ENCODE results near the gene SPRY2. TPM values are rescaled to one million over a fixed set of nuclear protein-coding genes. Genes with fewer than 3 reads are reported as not detected.

Gene SPRY2
- total and polyA plus RNA-seq, 2 of the 8 experiments (the other 6 are each of a cell fraction or from before 2014, with no cell fraction given), result 37.7 to 37.9 TPM

GRCh38 chr13:80389073-80390038 lies 48.4 kb upstream of the SPRY2 start:
- FAIRE-seq (no peak), DNase-seq (ENCODE audit: low read depth in 1 of 2, low spot score in 2 of 2) (no peak)
- 76% methylated on average over 1 of the region's 1 CpG; no CpG with 5 or more reads in 1 of the 2 experiments for WGBS, 2 experiments (ENCODE audit: extremely low coverage in 1 of 2, insufficient coverage in 1 of 2, insufficient read length in 1 of 2, insufficient replicate concordance in 2 of 2, low coverage in 1 of 2, low lambda C conversion rate in 2 of 2, missing lambda C conversion rate in 1 of 2)
- Histone ChIP-seq H3K23ac (ENCODE audit: insufficient read length) (no peak overlapping the region), H3K18ac (ENCODE audit: extremely low read depth, low read length) (no peak overlapping the region), H2BK20ac (ENCODE audit: low read length) (no peak overlapping the region), H2AFZ (ENCODE audit: low read length) (no peak overlapping the region), H3K4me3 (ENCODE audit: extremely low read depth in 1 of 4, insufficient read depth in 2 of 4, low read depth in 3 of 4, low read length in 4 of 4) (no peak overlapping the region), H2BK15ac (ENCODE audit: low read length) (no peak overlapping the region), H3K79me2 (ENCODE audit: control insufficient read depth in 1 of 2, insufficient read depth in 2 of 2, low read length in 2 of 2) (no peaks in the 10 kb centered on the region), H3K36me3 (ENCODE audit: control insufficient read depth in 2 of 4, insufficient read depth in 4 of 4, low read length in 3 of 4) (no peaks in the 10 kb centered on the region), H3K9ac (replicated peaks in 1 of 4; ENCODE audit: extremely low read depth in 1 of 4, low read depth in 3 of 4, low read length in 3 of 4) (no peak overlapping the region), H4K20me1 (replicated peaks in 1 of 2; ENCODE audit: control insufficient read depth in 1 of 2, insufficient read depth in 2 of 2, low read length in 2 of 2) (no peaks in the 10 kb centered on the region), H4K5ac (ENCODE audit: insufficient read length, low read depth, low read length) (no peak overlapping the region), H3K9me3 (ENCODE audit: insufficient read depth in 2 of 2, low read depth in 1 of 2, low read length in 1 of 2) (peaks cover 0 to 7% of the 10 kb centered on the region in 2 experiments; a peak in 2 of 4 replicates), H3K4me2 (ENCODE audit: insufficient read depth in 1 of 2, low read depth in 2 of 2, low read length in 2 of 2) (no peak overlapping the region), H4K8ac (ENCODE audit: extremely low read depth, insufficient read depth, low read length) (no peak overlapping the region), H2BK12ac (ENCODE audit: low read depth, low read length) (no peak overlapping the region), H2AK5ac (ENCODE audit: low read depth, low read length) (no peak overlapping the region), H3K14ac (ENCODE audit: insufficient read length) (no peak overlapping the region), H3K4me1 (replicated peaks in 1 of 4; ENCODE audit: control insufficient read depth in 3 of 4, insufficient read depth in 4 of 4, low read length in 3 of 4) (no peaks in the 10 kb centered on the region), H3K27me3 (replicated peaks in 1 of 4; ENCODE audit: control insufficient read depth in 3 of 4, extremely low read depth in 1 of 4, insufficient read depth in 3 of 4, low read length in 3 of 4) (no peaks in the 10 kb centered on the region), H2BK5ac (ENCODE audit: low read depth, low read length) (no peak overlapping the region), H3K23me2 (ENCODE audit: low read depth, low read length) (no peaks in the 10 kb centered on the region), H2BK120ac (replicated peaks; ENCODE audit: low read depth, low read length) (no peak overlapping the region), H3K56ac (replicated peaks; ENCODE audit: insufficient read length, low read depth, low read length) (no peak overlapping the region), H4K91ac (replicated peaks; ENCODE audit: insufficient read length, low read length) (no peak overlapping the region), H3K27ac (ENCODE audit: low read depth, low read length) (no peak overlapping the region), H3K4ac (replicated peaks; ENCODE audit: insufficient read length, low read depth, low read length) (no peak overlapping the region), H3K79me1 (ENCODE audit: low read depth, low read length) (no peaks in the 10 kb centered on the region)
- ChIA-PET CTCF (ENCODE audit: partially characterized antibody) (interaction anchor here (0.6 to 1.3 kb wide), 2 partner anchors 20 to 136 kb away, joined by 4 read pairs; no protein-coding TSS in a partner anchor), POLR2A (ENCODE audit: partially characterized antibody) (no interaction called here)
- TF ChIP-seq HDAC2 (IDR thresholded peaks at IDR 0.05; ENCODE audit: borderline replicate concordance in 1 of 2, low read depth in 2 of 2, low read length in 2 of 2) (no peak), RFX5 (IDR thresholded peaks at IDR 0.05; ENCODE audit: borderline replicate concordance, low read depth, low read length) (no peak), JUN (IDR thresholded peaks at IDR 0.05; ENCODE audit: low read depth, low read length) (no peak), ZNF274 (IDR thresholded peaks at IDR 0.05; ENCODE audit: borderline replicate concordance, extremely low read depth, low read length) (no peak), NANOG (IDR thresholded peaks at IDR 0.05; ENCODE audit: insufficient read depth, low read depth, low read length, poor library complexity, severe bottlenecking) (no peak), TEAD4 (IDR thresholded peaks at IDR 0.05; ENCODE audit: low read depth, low read length) (no peak), RNF2 (IDR thresholded peaks at IDR 0.05; ENCODE audit: borderline replicate concordance, low read depth, low read length, missing control alignments, poor library complexity, severe bottlenecking) (no peak), TAF7 (optimal IDR thresholded peaks at IDR 0.05; ENCODE audit: borderline replicate concordance, low read depth, low read length) (no peak), SUZ12 (IDR thresholded peaks at IDR 0.05; ENCODE audit: low read length) (no peak), PHF8 (conservative IDR thresholded peaks at IDR 0.05; ENCODE audit: low read depth, low read length) (no peak)

All from H1 (cell line).